Stimulated activated CD8-positive, alpha-beta memory T cell treated with anti-CD3 and anti-CD28 coated beads, Interleukin-12 subunit alpha, Interleukin-12 subunit beta, amount 100 ng/mL, for 4 hours (primary cell): ENCODE measurements around the gene DAB1.

Source experiments
- DNase-seq: peaks from one replicate; pipeline ENCODE4 v3.0.0-alpha.2; 2020; ENCODE audit warnings: low read depth

The DAB1 gene

GRCh38 chr1:57316291-57316690 lies 107.6 kb downstream of the DAB1 start:
- no peak for DNase-seq

DNA sequence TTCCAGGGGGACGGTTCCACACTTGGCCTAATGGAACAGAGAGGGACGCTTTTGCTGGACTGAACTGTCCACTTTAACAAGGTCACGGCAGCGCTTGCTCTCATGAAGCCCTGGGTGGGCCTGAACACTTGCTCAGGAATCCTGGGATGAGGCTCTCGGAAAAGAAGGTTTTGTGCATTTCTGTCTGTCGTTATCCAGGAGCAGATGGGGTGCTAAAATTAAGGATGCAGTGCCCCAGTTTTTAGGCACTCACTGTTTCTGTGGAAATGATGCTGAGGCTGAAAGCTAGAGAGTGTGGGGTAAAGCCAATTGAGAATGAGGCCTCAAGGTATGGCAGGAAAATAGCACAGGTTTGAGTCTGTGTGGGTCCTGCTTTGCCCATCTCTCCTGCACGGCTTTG lies 111.0 kb downstream of the DAB1 start:
- DNase-seq: no peak

- no peak for DNase-seq
Measured at GRCh38 chr1:57311411-57311810, 112.4 kb downstream of the DAB1 start.

- no peak for DNase-seq
Measured at GRCh38 chr1:57311006-57311405, 112.9 kb downstream of the DAB1 start.

DNA sequence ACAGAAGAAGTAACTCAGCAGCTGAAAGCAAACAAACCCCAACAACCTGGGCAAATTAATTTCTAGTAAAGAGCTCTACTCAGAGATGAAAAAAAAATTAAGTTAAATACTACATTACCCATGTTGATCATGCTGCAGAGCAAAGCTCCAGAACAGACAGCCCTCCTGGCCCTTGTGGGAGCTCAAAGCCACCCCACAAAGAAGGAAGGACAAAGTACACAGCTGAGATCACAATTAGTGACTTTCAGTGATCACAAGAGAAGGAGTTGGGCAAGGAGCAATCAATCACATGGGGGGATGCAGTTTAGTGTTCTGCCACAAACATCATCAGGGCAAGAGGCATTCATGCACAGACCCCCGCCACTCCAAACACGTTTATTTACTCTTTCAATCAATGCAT lies 114.2 kb downstream of the DAB1 start:
- no peak for DNase-seq

GRCh38 chr1:57307392-57308170 lies 116.3 kb downstream of the DAB1 start:
- no peak for DNase-seq

GRCh38 chr1:57304591-57304990 lies 119.3 kb downstream of the DAB1 start:
- DNase-seq: no peak

DNA sequence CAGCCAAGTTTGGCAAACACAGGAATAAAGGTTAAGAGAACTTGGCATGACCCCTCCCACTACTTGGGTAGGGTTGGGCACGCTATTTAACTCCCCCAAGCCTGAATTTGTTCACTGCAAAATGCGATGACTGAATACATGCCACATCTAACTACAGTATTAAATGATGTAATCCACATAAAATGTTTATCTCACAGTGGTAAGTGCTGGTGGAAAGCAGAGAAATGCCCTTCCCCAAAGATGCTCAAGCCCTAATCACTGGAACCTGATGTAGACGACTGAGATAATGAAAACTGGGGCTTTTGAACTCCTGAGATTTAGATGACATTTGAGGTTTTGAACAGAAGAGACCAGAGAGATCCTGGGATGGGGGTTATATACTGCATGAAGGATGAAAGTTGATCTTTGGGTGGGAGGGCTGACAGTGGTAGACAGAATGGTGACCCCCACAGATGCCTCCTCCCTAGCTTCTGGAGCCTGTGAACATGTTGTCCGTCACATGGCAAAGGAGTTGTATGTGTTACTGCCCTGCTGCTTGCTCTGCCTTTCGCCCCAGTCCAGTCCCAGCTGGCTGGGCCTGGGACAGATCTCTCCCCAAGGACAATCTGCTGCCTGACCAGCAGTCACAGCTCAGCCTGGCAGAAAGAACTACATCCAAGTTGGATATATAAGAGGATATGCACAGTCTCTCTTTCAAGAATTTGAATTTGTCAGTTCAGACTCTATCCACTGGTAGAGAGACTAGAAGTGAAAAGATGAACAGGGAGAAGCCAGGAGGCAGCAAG lies 120.9 kb downstream of the DAB1 start:
- DNase-seq: no peak

GRCh38 chr1:57300186-57300585 lies 123.7 kb downstream of the DAB1 start:
- DNase-seq: no peak

DNA sequence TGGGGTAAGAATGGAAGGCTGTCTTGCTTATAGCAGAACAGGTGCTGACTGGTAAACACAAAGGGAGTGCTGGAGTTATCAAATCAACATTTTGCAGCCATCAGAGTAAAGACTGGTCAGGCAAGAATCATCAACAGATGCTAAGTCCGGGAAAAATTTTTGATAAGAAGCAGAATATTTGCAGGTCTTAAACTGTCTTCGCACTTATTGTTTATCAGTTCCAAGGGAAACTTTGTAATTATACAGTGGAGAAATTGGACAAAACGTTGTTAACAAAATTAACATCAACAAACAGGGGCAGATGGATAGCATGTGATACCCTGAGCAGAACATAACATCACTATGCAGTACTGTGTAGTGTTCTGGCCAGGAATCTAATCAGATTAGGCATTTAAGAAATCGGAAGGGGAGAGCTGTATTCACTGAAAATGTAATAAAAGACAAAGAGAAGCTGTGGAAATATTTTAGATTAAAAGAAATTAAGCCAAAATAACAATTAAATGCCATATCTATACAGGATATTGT lies 127.1 kb downstream of the DAB1 start:
- no peak for DNase-seq

GRCh38 chr1:57295326-57295725 lies 128.5 kb downstream of the DAB1 start:
- no peak for DNase-seq

DNA sequence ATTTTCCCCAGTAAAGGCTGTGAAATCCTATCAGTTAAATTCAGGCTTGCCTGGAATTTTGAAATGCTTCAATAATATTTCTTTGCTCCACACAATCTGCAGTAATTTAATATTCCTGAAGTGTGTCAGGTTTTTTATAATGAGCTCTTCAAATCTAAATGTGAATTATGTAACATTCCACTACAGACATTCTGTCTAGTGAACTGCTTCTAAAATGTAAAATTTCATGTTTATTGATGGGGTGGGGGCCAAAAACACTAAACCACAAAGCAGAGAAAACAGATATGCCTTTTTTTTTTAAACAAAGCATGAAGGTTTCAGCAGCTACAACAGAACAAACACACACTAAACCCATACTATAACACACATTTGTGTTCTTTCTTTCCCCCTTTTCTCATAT lies 129.7 kb downstream of the DAB1 start:
- DNase-seq: no peak

DNA sequence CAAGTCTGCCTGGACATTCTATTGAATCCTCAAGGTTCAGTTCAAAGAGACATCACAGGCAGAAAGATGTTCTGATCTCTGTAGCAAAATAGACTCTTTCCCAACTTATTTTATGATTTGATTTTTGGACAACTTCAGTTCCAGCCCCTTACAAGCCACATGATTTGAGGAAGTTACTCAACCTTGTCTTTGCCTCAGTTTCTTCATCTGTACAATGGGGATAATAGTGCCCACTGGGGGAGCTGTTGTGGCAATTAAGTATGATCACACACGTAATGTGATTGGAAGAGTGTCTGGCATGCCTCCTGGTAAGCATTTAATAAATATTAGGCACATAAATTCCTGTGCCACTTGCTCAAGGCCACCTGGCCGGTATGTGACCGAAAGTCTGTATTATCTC lies 130.6 kb downstream of the DAB1 start:
- DNase-seq: no peak

DNA sequence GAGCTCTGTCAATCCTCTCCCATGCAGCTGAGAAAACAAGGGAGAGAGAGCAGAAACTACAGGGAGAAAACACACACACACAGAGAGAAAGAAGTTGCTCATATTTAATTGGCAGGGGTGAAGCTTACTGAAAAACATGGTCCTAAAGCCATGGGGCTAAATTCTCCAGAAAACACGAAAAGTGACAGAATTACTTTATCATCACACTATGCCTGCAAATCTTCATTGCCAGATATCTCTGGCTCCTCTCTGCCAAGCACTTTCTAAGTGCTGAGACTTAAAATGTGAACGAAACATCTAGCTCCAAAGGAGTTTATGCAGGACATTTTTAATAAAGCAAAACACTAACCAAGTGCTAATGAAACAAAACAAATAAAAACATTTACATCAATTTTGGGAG lies 134.1 kb downstream of the DAB1 start:
- no peak for DNase-seq

GRCh38 chr1:57285992-57286391 lies 137.9 kb downstream of the DAB1 start:
- DNase-seq: no peak

DNA sequence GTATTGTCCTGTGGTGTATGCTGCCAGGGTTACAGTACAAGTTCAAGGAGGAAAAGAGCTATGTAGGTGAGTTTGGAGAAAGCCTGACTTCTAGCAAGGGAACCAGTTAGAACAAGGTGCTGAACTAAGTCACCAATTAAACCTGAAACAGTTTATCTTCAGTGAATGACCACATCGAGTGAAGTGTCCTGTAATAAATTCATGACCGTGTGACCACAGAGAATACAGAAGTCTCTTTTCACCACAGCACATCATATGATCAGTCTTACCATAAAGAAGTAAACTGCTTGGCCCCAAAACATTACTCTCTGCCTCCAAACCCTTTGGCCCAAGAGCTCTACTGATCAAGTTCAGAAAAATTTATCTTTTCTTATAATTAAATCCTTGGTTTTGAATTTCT lies 141.4 kb downstream of the DAB1 start:
- no peak for DNase-seq

- DNase-seq: no peak
Measured at GRCh38 chr1:57281324-57281723, 142.5 kb downstream of the DAB1 start.

GRCh38 chr1:57279909-57280666 lies 143.8 kb downstream of the DAB1 start:
- DNase-seq: no peak

DNA sequence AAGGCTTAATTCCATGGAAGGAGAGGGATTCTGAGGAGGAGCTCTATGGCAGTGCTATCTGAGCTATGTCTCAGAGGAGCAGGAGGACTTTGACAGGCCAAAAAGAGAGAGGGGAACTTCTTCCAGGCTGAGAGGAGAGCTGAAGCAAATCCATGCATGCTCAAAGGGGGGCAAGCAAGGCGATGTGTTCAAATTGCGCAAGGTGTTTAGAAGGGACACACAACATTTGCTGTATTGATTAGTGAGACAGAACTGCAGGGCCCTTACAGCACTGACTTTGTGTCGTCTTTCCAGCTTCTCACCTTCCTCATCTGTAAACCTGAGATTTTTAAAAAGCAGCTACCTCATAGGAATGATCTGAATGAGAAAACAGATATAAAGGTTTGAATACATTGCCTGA lies 145.3 kb downstream of the DAB1 start:
- DNase-seq: no peak

DNA sequence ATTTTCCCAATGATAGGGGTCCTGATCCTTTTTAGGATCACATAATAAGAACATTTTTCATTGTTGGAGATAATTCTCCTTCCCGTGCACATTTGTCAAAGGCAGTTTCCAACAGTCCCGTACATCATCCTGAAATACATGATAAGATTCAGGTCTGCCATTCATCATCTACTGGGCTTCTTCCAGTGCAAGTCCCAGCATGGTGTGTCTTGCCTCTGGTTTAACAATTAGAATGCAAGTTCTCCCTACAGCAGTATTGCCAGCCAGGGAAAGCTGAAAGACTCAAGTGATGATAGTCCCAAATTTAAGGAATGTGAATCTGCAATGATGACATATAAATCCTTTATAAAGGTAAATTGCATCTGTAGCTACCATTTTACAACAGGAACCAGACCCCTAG lies 146.2 kb downstream of the DAB1 start:
- DNase-seq: no peak

- no peak for DNase-seq
Measured at GRCh38 chr1:57276918-57277317, 146.9 kb downstream of the DAB1 start.

DNA sequence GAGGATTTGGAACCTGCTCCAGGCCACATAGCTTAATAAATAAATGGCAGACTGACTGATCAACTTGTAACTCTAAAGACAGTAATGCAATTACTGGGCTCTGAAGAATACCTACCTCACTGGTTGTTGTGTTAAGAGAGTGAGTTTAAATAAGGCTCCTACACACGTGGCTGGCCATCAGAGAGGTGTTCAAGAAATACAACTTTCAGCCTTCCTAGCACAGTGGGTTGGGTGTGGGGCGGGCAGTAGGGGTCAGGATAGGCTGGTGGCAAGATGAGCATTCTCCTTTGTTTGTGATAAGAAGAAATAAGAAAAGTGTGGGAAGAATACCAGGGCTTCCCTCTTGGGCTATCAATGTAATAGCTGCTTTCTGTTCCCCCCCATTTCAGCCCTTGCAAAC lies 151.3 kb downstream of the DAB1 start:
- DNase-seq: no peak

- no peak for DNase-seq
Measured at GRCh38 chr1:57272150-57272549, 151.7 kb downstream of the DAB1 start.
